ENCODE data around the gene COL4A2. TPM values are rescaled to one million over a fixed set of nuclear protein-coding genes. Genes with fewer than 3 reads are reported as not detected.
"Not testable (repeated sequence)": the region's sequence is repeated elsewhere in the genome, so short reads cannot be mapped to it uniquely, and the experiment has no call there.

COL4A2 gene
- total RNA-seq, 1 donor from 2014 or later = 126 TPM

DNA sequence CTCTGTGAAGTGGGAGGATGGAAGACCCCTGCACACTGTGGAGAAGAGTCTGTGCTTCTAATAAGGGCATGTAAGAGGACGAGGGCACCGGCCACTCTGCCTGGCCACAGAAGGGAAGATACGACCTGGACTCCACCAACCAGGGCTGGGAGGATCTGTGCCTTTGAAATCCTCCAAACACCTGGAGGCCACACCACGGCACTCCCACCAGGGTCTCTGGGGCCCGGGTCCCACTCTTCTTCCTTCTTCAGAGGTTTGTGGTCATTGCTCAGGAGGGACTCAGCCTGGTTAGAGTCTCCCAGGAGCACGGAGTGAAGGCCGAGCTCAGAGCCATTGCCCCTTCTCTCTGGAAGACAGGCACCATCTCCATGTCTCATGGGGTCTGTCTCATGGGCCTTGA, 212.4 kb downstream of the COL4A2 start:
- DNase-seq (no peak), ATAC-seq (no peak)
- intact Hi-C loops (cut with micrococcal nuclease) = no loop called here

DNA sequence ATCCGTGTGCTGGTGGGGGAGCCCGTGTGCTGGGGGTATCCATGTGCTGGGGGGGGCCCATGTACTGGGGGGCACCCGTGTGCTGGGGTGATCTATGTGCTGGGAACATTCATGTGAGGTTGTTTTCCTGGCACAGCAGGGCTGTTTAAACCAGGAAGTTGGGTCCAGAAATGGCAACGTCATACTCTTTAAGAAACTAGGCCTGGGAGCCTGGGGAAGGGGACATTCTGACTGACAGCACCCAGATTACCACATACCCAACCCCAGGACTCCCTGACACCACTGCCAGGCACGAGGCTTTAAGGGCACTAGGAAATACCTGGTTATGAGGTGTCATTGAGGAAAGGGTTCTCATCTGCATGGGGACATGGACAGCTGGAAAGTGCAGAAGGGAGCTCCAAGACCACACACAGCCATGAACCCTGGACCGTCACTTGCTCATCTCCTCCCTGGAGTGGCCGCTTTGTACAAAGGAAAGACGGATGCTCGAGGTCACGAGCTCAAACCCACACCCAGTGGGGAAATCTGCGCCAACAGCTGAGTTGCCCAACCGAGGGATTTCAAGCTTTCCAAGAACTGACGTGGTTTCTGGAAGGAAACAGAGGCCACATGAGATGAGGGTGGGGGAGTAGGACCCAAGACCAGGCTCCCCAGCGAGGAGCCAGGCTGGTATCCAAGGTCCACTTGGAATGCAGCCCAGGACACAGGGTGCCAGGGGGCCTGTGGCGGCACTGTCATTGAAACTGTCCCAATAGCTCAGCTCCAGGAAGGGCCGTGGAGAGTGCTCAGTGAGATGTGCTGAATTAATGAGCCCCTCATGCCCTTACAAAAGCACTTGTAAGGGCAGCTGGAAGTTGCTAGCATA, 213.6 kb downstream of the COL4A2 start:
- intact Hi-C loops (cut with micrococcal nuclease) = no loop called here
- DNase-seq = peak; percentile 85
- ATAC-seq = peak; percentile 69

DNA sequence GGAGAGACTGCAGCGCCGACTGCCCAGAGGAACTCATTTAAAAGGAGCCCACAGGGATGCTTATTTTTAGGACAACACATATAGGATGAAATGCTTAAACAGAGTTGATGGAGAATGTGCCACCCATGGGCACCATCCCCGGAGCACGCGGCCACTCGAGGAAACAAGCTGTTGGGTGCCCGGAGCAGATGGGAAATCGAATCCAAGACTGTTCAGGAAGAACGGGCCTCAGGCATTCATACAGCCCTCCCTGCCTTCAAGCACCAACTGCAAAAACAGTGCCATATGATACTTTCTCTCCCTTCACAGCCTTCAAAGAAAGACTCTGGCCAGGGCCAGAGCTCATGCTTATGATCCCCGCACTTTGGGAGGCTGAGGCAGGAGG, 214.2 kb downstream of the COL4A2 start:
- DNase-seq (no peak), ATAC-seq (no peak)
- intact Hi-C loops (cut with micrococcal nuclease) = no loop called here

DNA sequence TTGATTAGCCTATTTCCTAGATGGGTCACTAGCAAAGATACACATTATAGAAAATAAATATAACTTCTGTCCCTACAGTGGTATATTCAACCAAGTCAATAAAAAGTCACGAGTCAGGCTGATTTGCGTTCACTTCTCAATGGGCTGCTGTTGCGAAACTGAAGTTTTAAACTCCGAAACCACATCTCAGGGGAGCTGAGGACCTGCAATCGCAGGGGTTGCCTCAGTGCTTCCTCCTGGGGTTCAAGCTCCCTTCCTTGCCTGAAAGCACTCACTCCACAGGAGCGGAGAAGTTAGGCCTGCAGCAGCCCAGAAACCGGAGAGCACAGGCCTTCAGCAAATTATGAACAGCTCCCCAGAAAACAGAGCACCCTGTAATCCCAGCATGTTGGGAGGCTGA, 214.9 kb downstream of the COL4A2 start:
- no peak for ATAC-seq
- no peak for DNase-seq
- intact Hi-C loops (cut with micrococcal nuclease) = no loop called here

DNA sequence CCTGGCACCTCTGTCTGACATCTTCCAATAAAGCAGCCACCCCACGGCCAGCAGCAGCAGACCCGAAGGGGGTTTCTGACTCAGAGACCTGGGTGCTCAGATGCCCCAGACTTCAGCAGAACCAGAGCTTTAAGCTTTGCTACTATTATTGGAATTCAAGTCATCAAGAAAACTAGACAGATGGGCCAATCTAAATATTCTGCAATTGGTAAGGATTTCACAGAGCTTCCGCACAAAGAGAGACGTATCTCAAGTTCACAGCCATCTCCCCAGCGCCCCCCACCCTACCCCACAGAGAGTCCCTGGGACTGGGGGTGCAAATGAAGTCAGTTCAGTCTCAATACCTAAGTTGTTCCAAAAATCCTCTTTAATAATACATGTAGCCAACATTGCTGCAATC, 215.6 kb downstream of the COL4A2 start:
- DNase-seq = no peak
- no peak for ATAC-seq
- intact Hi-C loops (cut with micrococcal nuclease) = no loop called here

DNA sequence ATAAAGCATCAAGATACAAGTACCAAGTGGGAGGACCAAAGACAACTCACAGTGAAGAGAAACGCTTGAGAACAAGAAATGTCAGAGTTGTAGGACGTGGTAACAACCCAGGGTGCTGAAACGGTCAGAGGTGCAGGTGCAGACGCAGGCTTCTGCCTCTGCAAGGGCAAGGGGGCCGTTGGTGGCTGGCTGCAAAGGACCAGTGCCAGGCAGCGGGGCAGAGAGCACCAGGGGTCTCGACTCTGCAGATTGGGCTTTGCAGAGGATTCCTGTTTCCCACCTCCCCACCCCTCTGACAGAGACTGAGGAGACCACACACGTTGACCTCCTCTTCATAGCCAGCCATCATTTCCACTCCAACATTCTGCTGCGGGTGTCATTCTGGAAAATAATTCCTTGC, 216.1 kb downstream of the COL4A2 start:
- DNase-seq = no peak
- intact Hi-C loops (cut with micrococcal nuclease) = no loop called here
- no peak for ATAC-seq

DNA sequence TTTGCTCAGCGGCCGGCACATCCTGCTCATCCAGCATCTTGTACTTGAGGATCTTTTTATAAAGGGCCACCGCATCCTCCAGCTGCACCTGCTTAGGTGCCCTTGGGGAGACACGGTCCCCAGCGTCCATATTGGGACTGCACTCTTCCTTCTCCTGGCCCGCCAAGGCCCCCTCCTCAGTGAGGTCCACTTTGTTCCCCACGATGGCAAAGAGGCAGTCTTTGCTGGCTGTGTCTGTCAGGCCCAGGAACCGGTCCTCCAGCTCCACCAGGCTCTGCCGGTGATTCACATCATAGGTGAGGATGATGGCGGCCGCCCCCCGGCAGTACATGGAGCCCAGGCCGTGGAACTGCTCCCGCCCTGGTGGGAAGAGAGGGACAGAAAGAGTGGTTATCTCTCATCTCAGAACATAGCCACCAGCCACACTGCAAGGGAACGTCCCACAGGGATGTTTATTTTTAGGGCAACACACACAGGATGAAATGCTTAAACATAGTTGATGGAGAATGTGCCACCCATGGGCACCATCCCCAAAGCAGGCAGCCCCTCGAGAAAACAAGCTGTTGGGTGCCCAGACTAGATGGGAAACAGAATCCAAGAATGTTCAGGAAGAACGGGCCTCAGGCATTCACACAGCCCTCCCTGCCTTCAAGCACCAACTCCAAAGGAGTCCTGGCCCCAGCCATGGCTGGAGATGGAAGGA, 216.9 kb downstream of the COL4A2 start:
- peak; percentile 3 for ATAC-seq
- intact Hi-C loops (cut with micrococcal nuclease) = no loop called here
- no peak for DNase-seq

DNA sequence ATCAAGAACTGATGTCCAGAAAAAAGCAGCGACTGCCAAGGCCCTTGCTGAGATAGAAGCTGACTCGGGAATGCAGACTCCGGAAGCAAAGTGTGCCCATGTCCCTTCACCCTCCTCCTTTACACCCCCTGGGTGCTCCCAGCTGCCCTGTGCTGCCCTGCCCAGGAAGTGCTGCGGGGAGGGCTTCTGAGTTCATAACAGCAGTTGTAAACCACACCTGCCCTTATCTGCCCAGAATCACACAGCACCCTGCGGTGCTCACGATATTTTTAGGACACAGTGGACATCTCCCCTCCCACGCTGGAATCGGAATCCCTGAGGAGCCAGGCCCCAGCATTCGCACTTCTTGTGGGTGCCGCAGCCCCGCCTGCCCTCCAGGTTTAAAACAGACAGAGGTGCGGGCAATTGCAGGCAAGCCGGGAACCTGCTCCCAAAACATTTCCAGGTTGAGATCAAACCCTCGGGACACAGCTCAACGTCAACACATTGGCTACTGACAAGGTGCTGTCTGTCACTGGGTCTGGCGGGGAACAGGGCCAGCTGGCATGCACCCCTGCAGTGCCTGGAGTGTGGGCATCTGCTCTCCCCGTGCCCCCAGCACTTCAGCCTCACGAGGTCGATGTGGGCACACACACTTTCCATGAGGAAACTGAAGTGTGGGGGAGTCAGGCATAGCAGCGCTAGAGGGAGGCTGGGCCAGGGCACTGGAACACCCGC, 217.6 kb downstream of the COL4A2 start:
- intact Hi-C loops (cut with micrococcal nuclease) = no loop called here
- ATAC-seq = peak; percentile 78

DNA sequence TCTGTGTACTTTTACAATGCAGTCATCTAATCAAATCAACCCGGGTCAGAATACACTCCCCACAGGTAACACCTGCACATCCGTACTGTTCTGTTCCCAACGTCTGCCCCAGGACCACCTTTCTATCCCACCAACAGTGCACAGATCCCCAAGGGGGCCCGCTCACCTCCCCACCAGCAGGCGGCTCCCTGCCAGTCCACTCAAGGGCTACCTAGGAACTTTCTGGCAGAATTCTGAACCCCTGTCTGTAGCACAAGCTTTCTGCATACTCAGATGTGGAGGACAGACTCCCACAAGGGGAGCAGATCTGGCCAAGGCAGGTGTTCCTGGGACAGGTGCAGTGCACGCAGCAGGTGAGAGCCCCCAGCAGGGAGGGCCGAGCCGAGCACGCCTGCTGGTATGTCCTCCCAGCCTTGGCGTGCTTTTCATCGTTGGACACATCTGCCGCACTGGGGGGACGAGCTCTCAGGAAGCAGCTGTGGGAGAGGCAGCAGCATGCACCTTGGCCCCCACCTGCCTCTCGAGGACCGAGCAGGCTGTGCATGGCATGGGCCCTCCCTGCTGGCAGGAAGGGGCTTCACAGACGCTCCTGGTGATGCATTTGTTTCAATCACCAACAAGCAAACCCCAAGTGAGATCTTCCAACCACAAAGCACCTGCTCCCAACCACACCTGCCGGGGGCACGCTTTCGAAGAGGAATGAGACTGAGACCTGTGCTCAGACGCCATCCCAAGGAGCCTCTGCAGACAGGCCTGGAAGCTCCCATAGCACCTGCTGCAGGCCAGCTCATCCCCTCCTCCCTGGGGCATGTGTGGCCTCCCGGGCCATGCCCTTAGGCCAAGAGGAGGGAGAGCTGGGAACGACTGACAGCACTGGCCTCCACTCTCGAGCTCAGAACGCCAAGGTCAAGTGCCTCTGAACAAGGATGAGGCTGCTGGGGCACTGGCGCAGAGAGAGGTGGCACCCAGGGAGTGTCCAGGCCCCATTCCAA, 218.5 kb downstream of the COL4A2 start:
- peak; percentile 69 for DNase-seq
- intact Hi-C loops (cut with micrococcal nuclease) = no loop called here
- ATAC-seq = peak; percentile 74

More for the DNA sequence above, 217.6 kb downstream of the COL4A2 start:
- peak; percentile 93 for DNase-seq

DNA sequence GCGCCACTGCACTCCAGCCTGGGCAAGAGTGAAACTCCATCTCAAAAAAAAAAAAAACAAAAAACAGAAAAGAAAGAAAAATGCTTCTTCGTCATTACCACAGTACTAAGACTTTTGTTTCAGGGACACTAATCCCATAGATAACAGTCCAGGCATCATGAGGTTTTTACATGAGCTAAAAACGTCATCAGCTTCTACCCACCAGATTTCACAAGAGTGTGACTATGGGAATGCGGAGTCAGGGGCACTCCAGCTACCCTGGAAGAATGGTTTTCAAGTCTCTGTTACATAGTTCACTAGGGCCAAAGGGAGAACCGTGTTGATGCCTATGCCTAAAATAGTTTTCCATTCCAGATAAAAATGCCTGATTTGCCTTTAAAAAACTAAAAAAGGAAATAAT, 221.3 kb downstream of the COL4A2 start:
- DNase-seq (no peak), ATAC-seq (no peak)
- intact Hi-C loops (cut with micrococcal nuclease) = no loop called here

DNA sequence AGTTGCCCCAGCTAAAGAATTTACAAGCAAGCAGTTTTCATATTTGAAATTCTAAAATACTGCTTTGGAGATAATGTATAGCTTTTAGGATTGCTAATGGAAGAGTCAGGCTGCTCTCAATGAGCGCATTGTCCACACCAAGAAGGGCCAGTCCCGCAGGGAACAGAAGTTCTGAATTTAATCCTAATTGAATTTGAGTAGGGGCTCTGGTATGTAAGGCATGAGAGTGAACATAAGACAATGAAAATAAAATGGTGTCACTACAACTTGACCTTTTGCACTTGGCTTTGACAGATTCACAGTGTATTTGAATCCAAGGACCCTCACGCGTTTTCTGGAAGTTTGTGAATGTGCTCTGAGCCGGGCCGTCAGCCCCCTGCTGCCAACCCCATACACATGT, 221.8 kb downstream of the COL4A2 start:
- no peak for DNase-seq
- intact Hi-C loops (cut with micrococcal nuclease) = no loop called here
- no peak for ATAC-seq

DNA sequence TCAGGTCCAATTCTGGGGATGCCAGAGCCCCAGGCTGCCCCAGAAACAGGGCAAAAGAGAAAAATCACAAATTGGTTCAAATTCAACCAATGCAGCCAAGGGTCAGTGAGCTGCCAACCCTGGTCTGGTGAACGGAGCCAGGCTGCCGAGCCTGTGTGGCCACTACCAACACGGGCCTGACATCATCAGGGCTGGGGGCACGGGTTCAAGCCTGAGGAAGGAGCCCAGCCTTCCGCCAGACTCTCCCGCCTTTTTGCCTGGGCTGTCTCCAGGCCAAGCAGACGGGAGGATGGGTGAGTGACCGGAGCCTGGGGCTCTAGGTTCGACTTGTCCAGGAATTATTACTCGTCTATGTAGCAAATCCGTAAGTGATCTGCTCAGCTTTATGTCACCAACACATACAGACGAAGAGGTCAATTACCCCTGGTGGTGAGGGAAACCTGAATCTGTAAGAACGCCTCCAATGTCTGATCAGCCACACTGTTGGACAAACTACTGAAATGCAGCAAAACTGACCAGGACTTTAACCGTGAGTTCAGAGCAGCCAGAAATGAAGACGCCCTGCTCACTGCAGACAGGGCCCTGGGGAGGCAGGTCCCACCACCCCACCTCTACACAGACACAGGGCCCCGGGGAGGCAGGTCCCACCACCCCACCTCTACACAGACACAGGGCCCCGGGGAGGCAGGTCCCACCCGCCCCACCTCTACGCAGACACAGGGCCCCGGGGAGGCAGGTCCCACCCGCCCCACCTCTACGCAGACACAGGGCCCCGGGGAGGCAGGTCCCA, 222.6 kb downstream of the COL4A2 start:
- ATAC-seq (no peak), DNase-seq (no peak)
- intact Hi-C loops (cut with micrococcal nuclease) = no loop called here

DNA sequence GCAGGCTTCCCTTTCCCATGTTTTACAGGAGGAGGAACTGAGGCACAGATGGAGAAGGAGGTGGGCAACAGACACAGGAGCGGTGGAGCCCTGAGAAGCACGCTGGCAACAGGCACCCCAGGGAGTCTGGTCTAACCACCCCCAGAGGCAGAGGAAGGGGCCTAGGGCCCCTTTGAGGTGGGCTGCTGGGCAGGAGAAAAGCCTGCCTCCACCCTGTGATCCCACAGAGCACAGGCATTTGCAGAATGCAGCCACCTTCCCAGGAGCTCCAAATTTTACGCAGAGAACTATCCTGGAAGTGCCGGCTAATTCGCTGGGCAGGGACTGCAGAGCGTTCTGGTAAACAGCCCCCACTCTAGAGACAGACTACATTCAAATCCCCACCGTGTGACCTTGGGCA, 224.0 kb downstream of the COL4A2 start:
- ATAC-seq (no peak), DNase-seq (no peak)
- intact Hi-C loops (cut with micrococcal nuclease) = no loop called here

DNA sequence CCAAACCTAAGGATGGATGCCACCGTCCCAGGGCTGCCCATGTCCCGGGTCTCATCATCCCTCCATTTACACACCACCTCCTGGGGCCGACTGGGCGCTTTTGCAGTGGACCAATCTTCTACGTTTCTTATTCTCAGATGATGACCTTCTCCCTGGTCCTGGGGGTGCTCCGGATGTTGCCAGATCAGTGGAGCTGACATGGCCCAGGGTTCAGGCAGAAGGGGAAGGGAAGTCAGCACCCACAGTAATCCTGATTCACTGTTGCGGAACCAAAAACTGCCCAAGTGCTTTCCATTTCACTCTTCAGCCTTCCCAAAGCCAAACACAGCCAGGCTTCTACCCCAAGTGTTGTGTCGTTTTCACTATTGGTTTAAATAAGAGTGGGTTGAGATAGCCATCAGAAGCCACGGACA, 224.6 kb downstream of the COL4A2 start:
- no peak for DNase-seq
- no peak for ATAC-seq

DNA sequence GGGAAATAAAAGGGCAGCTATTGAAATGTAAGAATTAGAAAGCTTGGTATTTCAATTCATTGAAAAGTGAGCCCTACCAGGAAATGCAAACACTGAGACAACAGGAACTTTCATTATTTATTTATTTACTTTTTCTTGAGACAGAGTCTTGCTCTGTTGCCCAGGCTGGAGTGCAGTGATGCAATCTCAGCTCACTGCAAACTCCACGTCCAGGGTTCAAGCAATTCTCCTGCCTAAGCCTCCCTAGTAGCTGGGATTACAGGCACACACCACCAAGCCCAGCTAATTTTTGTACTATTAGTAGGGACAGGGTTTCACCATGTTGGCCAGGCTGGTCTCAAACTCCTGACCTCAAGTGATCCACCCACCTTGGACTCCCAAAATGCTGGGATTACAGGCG, 225.2 kb downstream of the COL4A2 start:
- DNase-seq, ATAC-seq: not testable (repeated sequence)

More for the DNA sequence above, 224.6 kb downstream of the COL4A2 start:
- intact Hi-C loops (cut with micrococcal nuclease) = no loop called here

DNA sequence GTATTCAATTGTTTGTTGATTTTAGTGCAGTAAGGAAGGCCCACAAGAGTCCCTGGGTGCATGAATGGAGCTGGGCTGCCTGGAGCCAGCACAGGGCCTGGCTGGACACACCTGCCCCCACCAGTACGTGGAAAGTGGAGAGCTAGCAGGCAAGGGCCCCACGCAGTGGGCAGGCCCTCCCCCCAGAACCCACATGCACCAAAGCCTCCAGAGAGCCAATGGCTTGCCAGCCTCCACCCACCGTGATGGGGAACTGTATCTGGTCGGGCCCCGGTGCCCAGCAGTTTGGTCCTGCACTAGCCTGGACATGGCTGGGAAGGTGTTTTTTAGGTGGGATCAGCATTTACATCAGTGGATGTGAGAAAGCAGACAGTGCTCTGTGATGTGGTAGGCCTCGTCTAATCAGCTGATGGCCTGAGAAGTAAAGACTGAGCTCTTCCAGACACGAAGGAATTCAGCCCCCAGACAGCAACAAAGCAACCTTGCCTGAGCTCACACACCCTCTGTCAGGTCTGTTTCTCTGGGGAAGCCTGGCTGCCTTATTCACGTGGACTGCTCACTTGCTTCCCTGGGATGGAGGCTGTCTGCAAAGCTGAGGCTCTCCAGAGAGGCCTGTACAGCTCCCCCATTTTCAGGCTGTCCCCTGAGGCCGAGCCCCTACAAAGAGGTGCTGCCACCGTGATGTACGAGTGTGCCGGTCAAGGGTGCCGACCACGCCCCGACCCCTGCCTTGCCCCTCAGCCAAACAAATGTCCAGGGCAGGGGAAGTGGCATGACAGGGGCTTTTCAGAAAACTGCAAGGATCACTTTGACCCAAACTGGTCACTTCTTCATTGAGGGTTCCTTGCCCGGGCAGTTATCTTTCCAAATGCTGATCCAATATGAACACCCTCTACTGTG, 226.9 kb downstream of the COL4A2 start:
- ATAC-seq = no peak
- DNase-seq = no peak
- intact Hi-C loops (cut with micrococcal nuclease) = no loop called here

More for the DNA sequence above, 225.2 kb downstream of the COL4A2 start:
- intact Hi-C loops (cut with micrococcal nuclease) = not testable (repeated sequence)

DNA sequence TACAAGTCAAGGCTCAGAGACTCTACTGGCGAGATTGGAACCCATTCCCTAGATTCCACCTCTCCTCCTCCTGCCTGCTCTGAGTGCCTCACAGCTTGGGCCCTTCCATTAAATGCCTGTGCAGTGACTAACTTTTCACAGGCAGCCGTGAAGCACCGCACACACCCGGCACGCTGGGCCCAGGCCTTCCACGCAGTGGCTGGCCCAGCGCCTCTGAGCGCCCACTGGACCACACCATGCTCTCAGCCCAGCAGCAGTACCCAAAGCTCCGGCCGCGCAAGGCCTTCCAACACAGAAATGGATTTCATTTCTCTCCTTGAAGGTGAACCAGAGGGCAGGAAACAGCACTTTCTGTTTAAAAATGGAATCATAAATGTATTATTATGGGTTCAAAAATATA, 228.4 kb downstream of the COL4A2 start:
- DNase-seq = no peak
- intact Hi-C loops (cut with micrococcal nuclease) = no loop called here
- no peak for ATAC-seq

Data from left ventricle myocardium superior (tissue), 1 donor.